ENCODE data around the gene ADK.

DNA sequence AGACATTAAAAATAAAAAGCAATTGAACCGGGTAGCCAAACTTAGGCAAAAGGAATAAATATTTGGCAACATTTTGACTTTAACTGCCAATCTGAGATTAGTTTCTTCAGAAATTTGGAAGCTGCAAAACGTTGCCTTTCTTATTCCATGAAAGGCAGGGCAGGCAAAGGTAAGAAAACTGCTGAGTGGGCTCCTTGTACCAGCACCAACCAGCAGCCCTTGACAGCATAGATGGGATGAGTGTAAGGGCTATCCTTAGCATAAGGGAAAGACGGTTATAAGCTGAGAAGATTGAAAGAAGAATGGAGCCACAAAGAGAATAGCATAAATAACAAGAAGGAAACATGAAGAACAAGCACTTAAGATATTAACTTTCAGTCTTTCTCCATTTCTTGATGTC is 29.0 kb upstream of the ADK start:
- TF ChIP-seq, protein P1, sequence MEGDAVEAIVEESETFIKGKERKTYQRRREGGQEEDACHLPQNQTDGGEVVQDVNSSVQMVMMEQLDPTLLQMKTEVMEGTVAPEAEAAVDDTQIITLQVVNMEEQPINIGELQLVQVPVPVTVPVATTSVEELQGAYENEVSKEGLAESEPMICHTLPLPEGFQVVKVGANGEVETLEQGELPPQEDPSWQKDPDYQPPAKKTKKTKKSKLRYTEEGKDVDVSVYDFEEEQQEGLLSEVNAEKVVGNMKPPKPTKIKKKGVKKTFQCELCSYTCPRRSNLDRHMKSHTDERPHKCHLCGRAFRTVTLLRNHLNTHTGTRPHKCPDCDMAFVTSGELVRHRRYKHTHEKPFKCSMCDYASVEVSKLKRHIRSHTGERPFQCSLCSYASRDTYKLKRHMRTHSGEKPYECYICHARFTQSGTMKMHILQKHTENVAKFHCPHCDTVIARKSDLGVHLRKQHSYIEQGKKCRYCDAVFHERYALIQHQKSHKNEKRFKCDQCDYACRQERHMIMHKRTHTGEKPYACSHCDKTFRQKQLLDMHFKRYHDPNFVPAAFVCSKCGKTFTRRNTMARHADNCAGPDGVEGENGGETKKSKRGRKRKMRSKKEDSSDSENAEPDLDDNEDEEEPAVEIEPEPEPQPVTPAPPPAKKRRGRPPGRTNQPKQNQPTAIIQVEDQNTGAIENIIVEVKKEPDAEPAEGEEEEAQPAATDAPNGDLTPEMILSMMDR (optimal IDR thresholded peaks at IDR 0.05 in 1 of 3, IDR thresholded peaks at IDR 0.05 in 1 of 3, conservative IDR thresholded peaks at IDR 0.05 in 1 of 3; ENCODE audit: extremely low read depth in 1 of 3, insufficient read depth in 2 of 3, low read length in 3 of 3) = no peak
- no peak for TF ChIP-seq EZH2 (IDR thresholded peaks at IDR 0.05; ENCODE audit: low read length)
